GM23338 (cell line): ENCODE measurements around the gene CSNK2B.
A peak's percentile ranks its signal among the peaks of the same experiment; 100 is the strongest.

ENCODE experiments used
- CREB1 ChIP-seq: fragments of 250-450 bp; sonication (Bioruptor Pico); IDR thresholded peaks from 2 replicates; pipeline ENCODE4 v1.5.0; 2020; ENCODE audit warnings: low read depth, mild to moderate bottlenecking, moderate library complexity
- EZH2 ChIP-seq: fragments of 200-600 bp; sonication (generic); IDR thresholded peaks from one replicate; pipeline ENCODE4 v1.8.0; 2017; ENCODE audit warnings: antibody characterized with exemption, mild to moderate bottlenecking, low read depth; ENCODE audit not compliant: unreplicated experiment
- EZH2phosphoT487 ChIP-seq: fragments of 200-600 bp; sonication (generic); IDR thresholded peaks from one replicate; pipeline ENCODE4 v1.8.1; 2018; ENCODE audit warnings: antibody characterized with exemption; ENCODE audit not compliant: unreplicated experiment
- JUNB ChIP-seq: IDR thresholded peaks from one replicate; pipeline ENCODE4 v1.6.1; 2016; ENCODE audit warnings: antibody characterized with exemption; ENCODE audit not compliant: unreplicated experiment
- NANOG ChIP-seq: IDR thresholded peaks from 2 replicates; pipeline ENCODE4 v1.6.1; 2016; ENCODE audit warnings: antibody characterized with exemption, borderline replicate concordance
- POLR2AphosphoS5 ChIP-seq: IDR thresholded peaks from 2 replicates; pipeline ENCODE4 v1.6.1; 2016; ENCODE audit warnings: antibody characterized with exemption, low read depth
- STAT1 ChIP-seq: IDR thresholded peaks from one replicate; pipeline ENCODE4 v1.6.1; 2016; ENCODE audit warnings: antibody characterized with exemption; ENCODE audit not compliant: unreplicated experiment
- ZNF331 ChIP-seq: fragments of 250-450 bp; sonication (Bioruptor Pico); IDR thresholded peaks from 2 replicates; pipeline ENCODE4 v1.5.0; 2020; ENCODE audit warnings: low read depth, mild to moderate bottlenecking, moderate library complexity
- TF ChIP-seq, protein P1 (sequence below), 2 experiments: fragments of 200-600 bp in 1 of 2; sonication (generic) in 1 of 2; conservative IDR thresholded peaks; 2 replicates each; pipeline versions ENCODE4 v1.5.1 to v1.6.1; 2016 to 2017; ENCODE audit warnings: antibody characterized with exemption in 2 of 2, low read depth in 2 of 2, mild to moderate bottlenecking in 2 of 2, moderate library complexity in 1 of 2
- TF ChIP-seq, protein P2 (sequence below): IDR thresholded peaks from one replicate; pipeline ENCODE4 v1.6.1; 2018; ENCODE audit warnings: antibody characterized with exemption; ENCODE audit not compliant: unreplicated experiment
- TF ChIP-seq, protein P3 (sequence below): IDR thresholded peaks from 2 replicates; pipeline ENCODE4 v1.6.1; 2016; ENCODE audit warnings: antibody characterized with exemption

DNA sequence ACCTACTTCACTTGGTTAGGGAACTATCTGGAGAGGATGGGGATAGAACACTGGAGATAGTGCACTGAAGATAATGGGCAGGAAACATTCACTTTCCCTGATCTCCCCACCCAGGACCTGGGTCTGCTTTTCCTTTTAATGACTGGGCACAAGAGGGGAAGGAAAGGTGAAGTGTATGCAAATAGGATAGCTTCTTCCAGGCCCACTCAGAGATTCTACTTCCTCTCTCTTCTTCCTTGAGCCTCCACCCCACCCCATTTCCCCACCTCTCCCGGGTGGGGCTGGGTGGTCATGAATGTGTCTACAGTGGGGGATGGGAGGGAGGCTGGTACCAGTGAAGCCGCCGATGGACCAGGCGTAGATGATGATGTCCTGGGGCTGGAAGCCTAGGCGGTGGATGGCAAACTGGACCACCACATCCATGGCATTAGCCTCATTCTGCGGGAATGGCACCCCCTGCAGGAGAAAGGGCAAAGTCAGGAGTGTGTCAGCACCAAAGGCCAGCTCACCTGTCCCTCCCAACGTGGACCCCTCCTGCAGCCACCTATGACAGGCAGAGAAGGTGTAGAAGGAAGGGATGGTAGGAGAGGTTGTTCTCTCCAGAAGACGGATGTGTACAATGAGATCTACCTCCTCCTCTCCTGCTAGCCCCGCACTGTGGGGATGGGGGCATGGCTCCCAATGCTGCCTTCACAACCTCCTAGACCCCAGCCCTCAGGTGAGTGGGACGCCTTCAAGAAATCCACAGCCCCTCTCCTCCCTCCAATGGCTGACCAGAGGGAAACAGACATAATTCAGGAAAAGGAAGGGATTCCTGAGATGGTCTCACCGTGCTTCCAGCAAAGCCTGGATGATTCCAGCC is 23.6 kb downstream of the CSNK2B start:
- TF ChIP-seq, protein P1, sequence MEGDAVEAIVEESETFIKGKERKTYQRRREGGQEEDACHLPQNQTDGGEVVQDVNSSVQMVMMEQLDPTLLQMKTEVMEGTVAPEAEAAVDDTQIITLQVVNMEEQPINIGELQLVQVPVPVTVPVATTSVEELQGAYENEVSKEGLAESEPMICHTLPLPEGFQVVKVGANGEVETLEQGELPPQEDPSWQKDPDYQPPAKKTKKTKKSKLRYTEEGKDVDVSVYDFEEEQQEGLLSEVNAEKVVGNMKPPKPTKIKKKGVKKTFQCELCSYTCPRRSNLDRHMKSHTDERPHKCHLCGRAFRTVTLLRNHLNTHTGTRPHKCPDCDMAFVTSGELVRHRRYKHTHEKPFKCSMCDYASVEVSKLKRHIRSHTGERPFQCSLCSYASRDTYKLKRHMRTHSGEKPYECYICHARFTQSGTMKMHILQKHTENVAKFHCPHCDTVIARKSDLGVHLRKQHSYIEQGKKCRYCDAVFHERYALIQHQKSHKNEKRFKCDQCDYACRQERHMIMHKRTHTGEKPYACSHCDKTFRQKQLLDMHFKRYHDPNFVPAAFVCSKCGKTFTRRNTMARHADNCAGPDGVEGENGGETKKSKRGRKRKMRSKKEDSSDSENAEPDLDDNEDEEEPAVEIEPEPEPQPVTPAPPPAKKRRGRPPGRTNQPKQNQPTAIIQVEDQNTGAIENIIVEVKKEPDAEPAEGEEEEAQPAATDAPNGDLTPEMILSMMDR (conservative IDR thresholded peaks at IDR 0.05; ENCODE audit: low read depth in 2 of 2): peak; percentile 69 to 80
- TF ChIP-seq JUNB (no peak), EZH2 (no peak), EZH2phosphoT487 (no peak), STAT1 (no peak), POLR2AphosphoS5 (no peak), NANOG (no peak), ZNF331 (CRISPR knock-in tag) (no peak), CREB1 (no peak)
- TF ChIP-seq, protein P2, sequence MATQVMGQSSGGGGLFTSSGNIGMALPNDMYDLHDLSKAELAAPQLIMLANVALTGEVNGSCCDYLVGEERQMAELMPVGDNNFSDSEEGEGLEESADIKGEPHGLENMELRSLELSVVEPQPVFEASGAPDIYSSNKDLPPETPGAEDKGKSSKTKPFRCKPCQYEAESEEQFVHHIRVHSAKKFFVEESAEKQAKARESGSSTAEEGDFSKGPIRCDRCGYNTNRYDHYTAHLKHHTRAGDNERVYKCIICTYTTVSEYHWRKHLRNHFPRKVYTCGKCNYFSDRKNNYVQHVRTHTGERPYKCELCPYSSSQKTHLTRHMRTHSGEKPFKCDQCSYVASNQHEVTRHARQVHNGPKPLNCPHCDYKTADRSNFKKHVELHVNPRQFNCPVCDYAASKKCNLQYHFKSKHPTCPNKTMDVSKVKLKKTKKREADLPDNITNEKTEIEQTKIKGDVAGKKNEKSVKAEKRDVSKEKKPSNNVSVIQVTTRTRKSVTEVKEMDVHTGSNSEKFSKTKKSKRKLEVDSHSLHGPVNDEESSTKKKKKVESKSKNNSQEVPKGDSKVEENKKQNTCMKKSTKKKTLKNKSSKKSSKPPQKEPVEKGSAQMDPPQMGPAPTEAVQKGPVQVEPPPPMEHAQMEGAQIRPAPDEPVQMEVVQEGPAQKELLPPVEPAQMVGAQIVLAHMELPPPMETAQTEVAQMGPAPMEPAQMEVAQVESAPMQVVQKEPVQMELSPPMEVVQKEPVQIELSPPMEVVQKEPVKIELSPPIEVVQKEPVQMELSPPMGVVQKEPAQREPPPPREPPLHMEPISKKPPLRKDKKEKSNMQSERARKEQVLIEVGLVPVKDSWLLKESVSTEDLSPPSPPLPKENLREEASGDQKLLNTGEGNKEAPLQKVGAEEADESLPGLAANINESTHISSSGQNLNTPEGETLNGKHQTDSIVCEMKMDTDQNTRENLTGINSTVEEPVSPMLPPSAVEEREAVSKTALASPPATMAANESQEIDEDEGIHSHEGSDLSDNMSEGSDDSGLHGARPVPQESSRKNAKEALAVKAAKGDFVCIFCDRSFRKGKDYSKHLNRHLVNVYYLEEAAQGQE: no peak
- TF ChIP-seq, protein P3, sequence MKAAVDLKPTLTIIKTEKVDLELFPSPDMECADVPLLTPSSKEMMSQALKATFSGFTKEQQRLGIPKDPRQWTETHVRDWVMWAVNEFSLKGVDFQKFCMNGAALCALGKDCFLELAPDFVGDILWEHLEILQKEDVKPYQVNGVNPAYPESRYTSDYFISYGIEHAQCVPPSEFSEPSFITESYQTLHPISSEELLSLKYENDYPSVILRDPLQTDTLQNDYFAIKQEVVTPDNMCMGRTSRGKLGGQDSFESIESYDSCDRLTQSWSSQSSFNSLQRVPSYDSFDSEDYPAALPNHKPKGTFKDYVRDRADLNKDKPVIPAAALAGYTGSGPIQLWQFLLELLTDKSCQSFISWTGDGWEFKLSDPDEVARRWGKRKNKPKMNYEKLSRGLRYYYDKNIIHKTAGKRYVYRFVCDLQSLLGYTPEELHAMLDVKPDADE: no peak
